ENCODE measurements around the gene PRXL2A.
"Not testable (repeated sequence)": the region's sequence is repeated elsewhere in the genome, so short reads cannot be mapped to it uniquely, and the experiment has no call there.

The PRXL2A gene, protein sequence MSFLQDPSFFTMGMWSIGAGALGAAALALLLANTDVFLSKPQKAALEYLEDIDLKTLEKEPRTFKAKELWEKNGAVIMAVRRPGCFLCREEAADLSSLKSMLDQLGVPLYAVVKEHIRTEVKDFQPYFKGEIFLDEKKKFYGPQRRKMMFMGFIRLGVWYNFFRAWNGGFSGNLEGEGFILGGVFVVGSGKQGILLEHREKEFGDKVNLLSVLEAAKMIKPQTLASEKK

DNA sequence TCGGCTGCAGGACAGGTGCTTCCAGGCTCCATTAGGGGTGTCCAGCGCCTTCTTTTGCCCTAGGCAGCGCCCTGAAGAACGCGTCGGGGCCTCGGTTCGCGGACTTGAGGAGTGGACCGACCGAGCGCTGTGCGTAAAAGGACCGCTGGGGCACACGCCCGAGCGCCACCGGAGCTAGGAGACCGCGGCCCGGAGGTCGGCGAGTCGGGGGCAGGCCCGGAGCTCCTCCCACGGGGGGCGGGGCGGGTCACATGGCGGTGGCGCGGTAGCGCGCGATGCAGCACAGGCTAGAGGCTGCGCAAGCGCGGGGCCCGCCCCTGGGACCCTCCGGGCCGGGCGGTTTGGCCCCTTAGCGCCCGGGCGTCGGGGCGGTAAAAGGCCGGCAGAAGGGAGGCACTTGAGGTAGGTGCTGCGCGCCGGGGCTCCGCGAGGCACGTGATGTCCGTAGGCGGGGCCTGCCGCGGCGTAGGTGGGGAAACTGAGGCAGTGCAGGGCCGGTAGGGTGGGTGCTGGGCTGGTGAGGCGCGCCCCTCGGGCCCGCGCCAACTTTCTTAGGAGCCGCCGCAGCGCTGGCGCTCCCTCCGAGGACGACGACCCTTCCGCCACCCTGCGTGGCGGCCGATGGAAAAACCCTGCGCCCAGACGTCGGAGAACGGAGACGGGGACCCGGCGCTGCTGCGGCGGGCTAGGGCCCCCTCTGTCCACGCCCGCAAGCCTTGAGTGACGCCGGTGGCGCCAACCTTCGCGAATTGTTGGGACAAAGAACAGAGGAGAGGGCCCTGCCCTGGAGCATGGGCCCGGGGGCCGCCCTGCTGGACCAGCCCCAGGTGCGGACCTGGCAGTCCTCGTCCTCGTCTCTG, at the start of gene PRXL2A:
Gene PRXL2A (plus strand): TSS at position 310 of the 860 bp plus-strand sequence. CDS start 11,917 bp downstream, outside the sequence.
- DNase-seq: peak; percentile 80

DNA sequence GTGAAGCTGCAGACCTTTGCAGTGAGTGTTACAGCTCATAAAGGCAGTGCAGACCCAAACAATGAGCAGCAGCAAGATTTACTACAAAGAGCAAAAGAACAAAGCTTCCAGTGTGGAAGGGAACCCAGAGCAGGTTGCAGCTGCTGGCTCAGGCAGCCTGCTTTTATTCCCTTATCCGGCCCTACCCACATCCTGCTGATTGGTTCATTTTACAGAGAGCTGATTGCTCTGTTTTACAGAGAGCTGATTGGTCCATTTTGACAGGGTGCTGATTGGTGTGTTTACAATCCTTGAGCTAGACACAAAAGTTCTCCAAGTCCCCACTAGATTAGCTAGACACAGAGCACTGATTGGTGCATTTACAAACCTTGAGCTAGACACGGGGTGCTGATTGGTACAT, 49.4 kb upstream of the PRXL2A start:
- DNase-seq: not testable (repeated sequence)

DNA sequence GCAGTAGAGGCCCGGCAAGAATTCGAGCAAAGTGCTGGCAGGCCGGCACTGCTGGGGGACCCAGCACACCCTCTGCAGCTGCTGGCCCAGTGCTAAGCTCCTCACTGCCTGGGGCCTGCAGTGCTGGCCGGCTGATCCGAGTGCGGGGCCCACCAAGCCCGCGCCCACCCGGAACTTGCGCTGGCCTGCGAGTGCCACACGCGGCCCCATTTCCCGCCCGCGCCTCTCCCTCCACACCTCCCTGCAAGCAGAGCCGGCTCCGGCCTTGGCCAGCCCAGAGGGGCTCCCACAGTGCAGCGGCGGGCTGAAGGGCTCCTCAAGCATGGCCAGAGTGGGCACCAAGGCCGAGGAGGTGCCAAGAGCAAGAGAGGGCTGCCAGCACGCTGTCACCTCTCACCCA, 48.7 kb upstream of the PRXL2A start:
- no peak for DNase-seq

DNA sequence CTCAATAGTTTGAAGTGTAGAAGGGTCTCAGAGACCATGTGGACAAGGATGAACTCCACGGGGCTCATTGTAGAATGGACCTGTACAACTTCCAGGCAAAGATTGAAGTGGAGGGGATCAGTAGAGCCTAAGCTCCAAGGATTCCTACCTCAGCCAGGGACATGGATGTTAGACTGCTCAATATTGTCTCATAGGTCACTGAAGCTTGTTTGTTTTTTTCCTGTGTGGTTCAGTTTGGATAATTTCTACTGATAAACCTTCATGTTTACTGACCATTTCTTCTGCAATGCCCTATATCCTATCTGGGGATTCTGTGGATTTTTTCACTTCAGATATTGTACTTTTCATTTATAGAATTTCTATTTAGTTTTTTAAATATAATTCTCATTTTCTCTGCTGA, 42.8 kb upstream of the PRXL2A start:
- no peak for DNase-seq

DNA sequence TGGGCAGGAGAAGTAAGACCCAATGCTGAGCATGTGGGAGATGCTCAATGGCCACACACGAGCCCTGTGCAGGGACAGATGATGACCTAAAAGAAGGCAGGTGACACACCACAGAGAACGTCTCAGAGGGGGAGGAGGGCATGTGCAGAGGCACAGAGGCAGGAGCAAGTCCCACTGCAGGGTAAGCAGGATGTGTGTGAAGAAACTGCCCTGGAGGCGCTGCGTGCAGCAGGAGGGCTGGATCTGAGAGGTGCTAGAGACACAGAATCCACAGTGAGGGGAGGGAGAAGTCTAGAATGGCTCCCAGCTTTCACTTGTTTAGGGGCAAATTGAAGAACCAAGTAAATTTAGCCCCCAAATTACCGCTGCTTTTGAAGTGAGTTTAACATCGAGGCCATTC, 36.9 kb upstream of the PRXL2A start:
- DNase-seq: no peak

DNA sequence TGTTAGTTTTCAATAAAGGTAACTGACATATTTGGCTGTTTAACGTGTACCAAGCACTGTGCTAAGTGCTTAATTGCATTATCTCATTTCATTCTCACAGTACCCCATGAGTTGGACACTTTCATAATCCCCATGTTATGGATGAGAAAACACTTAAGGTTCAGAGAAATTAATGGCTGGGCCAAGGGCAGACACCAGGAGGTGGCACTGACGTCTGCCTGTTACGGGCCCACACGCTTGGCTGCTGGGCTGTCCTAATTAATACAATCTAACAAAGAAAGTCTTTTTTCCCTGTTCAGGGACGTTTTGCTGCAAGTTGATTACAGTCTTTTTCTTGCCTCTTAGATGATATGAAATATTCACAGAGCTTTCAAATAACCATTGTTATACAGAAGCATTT, 35.7 kb upstream of the PRXL2A start:
- DNase-seq: no peak

DNA sequence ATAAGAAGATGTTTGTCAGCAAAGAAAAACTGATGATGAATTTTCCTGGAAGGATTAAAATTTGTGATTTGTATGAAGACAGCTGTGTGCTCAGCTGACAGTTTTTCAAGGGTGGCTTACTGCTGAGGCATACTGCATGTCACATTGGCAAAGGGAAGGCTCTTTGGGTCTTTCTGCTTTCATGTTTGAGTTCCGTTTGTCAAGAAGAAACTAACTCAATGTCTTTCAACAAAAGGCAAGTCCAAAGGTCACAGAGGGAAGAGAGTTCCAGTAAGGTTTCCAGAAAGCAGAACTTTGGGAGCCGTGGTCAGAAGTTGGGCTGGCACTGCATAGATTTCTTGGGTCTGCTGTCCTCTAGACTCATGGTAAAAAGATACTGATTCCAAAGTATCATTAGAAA, 34.8 kb upstream of the PRXL2A start:
- DNase-seq: no peak

DNA sequence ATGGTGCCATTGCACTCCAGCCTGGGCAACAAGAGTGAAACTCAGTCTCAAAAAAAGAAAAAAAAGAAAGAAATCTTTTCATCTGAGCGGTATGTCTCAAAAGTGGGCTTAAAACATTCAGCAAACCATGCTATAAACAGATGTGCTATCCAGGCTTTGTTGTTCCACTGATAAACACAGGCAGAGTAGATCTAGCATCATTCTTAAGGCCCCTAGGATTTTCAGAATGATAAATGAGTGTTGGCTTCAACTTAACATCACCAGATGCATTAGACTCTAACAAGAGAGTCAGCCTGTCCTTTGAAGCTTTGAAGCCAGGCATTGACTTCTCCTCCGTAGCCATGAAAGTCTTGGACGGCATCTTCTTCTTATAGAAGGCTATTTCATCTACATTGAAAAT, 28.6 kb upstream of the PRXL2A start:
- DNase-seq: no peak

DNA sequence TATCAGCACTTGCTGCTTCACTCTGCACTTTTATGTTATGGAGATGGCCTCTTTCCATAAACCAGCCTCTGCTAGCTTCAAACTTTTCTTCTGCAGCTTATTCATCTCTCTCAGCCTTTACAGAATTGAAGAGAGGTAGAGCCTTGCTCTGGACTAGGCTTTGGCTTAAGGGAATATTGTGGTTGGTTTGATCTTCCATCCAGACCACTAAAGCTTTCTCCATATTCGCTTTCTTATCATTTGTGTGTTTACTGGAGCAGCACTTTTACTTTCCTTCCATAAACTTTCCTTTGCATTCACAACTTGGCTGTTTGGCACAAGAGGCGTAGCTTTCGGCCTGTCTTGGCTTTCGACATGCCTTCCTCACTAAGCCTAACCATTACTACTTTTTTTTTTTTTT, 28.2 kb upstream of the PRXL2A start:
- DNase-seq: no peak

DNA sequence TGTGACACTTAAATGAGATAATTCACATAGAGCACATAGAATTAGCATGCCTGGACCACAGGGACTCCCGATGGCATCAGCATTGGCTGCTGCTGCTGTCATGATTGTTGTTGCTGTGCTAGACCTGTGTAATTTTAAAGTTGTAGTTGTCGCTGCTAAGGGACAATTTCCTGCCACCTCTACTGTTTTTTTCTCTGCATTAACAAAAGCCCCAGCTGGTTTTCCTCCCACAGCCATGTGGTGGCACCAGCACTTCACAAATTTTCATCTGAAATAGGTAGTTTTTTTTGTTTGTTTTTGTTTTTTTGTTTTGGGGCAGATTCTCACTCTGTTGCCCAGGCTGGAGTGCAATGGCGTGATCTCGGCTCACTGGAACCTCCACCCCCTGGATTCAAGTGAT, 25.4 kb upstream of the PRXL2A start:
- peak; percentile 8 for DNase-seq

DNA sequence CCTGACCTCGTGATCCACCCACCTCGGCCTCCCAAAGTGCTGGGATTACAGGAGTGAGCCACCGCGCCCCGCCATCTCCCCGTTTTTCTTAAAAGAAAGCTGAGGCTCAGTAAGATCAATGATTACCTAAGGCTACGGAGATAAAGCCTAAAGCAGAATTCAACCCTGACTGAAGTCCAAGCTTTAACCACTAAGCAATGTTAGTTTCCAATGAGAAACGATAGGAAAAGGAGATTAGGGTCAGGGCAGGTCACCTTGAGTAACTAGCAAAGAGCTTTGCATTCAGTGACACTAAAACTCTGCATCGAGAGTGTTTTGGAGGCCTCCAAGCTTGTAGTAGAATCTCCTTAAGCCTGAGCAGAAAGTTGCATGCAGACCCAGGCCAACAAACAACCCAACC, 17.6 kb upstream of the PRXL2A start:
- no peak for DNase-seq

DNA sequence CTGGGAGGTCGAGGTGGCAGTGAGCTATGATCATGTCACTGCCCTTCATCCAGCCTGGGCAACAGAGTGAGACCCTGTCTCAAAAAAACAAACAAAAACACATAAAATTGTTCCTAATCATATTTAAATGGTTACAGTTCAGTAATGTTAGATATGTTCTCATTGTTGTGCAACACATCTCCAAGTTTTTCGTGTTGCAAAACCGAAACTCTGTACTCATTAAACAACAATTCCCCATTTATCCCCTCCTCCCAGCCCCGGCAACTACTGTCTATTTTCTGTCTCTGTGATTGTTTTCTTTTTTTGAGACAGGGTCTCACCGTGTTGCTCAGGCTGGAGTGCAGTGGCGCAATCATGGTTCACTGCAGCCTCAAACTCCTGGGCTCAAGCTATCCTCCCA, 16.1 kb upstream of the PRXL2A start:
- DNase-seq: no peak

DNA sequence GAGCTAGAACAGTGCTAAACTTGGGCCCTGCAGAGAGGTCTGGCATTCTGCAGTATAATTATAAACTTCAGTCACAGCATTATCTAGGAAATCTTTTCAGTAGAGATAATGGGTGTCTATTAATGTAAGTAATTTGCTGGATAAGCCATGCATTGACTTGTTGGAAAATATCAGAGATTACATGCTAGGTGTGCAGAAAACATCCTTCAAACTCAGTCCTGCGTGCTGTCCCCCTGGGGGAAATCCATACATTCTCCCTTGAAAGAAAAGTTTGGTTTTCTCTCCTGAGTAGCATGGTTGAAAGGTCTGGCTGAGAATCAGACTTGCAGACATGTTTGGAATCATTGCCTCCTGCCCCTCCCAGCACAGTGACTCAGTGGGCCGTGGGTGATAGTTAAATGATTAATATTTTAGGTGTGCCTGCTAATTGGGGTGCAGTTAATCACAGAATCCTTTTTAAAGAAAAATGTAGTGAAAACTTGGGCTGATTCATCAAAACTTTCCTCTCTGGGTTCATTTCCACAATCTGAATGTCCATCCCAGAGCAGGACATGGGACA, 13.9 kb upstream of the PRXL2A start:
- no peak for DNase-seq

DNA sequence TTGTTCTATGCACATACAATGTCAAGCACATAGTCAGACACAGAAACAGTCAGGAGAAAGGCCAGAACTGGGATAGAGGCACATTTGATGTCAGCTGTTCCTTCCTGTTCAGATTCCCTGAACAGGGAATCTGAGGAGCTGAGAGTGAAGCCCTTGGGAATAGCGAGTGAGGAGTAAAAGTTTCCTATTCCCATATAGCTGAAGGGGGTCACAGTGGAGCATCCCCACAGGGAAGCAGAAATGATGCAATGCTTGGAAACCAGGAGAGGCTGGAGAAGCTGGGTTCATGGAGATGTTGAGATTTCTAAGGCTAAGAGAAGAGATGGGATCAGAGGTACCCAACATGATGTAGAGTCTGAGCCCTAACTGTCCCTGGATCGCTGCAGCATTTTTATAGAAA, 11.3 kb upstream of the PRXL2A start:
- DNase-seq: no peak

DNA sequence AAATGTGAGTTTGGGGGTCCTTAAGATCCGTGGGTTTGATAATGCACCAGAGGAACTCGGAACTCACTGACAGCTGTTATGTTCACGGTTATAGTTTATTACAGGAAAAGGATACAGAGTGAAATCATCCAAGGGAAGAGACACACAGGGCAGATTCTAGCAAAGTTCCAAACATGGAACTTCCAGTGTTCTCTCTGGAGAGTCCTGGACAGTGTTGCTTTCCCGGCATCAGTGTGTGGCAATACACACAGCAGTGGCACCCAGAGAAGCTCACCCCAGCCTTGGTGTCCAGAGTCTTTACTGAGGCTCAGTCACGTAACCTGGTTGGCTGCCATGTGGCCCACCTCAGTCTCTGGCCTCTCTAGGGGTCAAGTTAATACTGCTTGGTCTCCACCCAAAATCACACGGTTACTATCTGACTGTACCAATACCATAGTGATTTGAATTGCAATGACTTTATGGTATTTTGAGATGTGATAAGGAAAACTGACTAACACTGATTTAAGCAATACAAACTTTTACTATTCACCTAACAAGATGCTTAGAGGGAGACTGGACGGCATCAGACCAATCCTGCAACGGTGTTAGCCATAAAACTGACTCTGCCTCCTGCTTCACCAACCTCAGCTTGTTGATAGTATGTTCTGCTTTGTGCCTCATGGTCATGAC, 8.1 kb upstream of the PRXL2A start:
- DNase-seq: no peak

DNA sequence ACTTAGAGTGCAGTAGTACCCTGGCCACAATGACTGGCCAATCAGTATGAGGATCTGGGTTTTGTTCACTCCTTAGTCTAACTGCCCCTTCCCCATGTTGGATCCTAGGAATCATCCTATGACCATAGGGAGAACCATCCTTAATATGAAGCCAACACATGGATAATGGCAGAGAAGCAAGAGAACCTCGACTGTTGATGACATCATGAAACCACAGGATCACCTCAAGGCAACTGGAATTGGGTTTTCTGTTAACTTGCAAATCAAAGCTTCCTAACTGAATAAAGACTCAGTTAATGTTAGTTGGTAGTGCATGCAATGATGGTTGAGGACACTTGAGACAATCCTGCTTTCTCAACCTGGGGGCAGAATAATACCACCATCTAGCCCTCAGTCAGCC, 3.3 kb upstream of the PRXL2A start:
- DNase-seq: no peak

DNA sequence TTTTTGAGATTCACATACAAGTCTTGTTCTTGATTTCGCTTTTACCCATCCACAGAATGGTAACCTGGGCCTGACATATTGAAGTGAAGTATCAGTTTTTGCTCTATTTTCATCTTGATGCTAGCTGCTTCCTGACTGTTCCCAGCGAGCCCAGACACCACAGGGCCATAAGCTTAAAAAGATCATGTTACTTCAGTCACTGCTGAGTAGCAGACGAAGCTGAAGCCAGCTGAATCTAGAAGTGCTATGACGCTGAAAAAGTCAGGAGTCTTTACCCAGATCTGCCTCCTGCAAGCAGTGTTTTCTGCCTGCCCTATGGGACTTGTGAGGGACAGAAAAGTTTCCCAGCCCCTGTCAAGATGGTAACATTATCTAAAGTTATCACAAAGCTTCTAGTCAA, 2.7 kb upstream of the PRXL2A start:
- DNase-seq: no peak

DNA sequence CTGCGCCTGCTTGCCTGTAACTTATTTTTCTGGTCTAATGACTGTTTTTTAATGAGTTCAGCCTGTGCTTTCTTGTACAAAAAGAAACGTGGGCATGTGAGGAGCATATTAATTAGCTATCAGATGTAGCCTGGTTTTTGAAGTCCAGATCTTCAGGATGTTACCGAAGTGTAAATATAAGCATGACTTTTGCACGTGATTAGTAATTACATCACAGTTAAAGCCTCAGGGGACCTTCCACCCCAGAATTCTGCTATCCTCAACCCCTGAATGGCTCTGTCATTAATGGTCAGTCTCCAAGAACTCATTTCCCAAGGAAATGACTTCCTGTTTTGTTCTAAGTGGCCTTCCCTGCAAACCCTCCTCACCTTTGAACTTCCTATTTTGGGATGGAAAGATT, 2.1 kb upstream of the PRXL2A start:
- DNase-seq: no peak

DNA sequence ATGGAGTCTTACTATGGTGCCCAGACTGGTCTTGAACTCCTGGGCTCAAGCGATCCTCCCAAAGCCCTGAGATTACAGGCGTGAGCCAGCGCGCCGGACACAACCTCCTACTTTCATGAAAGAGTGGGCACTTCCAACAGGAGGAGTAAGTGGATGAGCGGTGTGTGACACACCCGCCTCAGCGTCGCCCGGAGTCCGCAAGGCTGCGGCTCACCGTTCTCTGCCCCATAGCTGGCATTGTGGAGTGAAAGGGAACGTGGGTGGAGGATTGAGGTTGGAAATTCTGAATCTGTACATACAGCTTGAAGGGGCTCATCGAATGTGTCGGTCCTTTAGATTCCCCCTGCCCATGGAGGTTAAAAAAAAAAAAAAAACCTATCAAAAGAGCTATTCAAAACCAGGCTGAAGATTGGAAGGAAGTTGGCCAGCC, 524 bp upstream of the PRXL2A start:
- peak; percentile 64 for DNase-seq

DNA sequence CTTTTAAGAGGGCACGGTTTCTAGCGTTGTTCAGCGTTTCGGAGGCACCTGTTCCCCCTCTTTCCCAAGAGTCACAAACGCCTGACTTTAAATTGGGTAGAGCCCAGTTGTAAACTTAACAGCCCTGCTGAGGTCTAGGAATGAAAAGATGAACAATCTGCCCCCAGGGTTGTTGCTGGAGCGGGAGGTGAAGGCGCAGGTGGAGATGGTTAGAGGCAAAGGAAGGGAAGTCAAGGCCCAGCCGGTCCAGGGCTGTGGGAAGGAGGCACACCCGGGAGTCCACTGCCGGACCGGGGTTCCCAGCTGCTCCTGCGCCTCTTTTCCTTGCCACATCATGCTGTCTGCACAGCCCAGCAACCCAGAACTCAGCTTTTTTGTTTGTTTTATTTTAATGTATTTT, 770 bp downstream of the PRXL2A start:
- no peak for DNase-seq

DNA sequence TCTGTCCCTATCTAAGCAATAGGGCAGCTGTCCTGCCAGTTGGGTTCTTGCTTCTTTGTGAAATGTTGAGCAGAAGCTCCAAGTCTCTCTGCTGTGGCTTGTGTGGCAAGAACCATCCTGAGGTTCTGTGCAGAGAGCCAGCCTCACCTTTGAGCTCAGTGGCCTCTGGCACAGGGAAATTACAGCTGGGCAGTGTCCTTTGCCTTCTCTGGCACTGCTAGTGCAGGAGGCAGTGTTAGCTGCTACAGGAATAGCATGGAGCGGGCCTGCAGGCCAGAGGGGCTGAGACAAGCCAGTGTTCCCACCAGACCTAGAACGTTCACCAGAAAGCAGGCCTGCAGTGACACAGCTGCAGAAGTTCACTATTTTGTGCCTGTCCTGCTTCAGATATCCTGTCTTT, 1.8 kb downstream of the PRXL2A start:
- DNase-seq: no peak

DNA sequence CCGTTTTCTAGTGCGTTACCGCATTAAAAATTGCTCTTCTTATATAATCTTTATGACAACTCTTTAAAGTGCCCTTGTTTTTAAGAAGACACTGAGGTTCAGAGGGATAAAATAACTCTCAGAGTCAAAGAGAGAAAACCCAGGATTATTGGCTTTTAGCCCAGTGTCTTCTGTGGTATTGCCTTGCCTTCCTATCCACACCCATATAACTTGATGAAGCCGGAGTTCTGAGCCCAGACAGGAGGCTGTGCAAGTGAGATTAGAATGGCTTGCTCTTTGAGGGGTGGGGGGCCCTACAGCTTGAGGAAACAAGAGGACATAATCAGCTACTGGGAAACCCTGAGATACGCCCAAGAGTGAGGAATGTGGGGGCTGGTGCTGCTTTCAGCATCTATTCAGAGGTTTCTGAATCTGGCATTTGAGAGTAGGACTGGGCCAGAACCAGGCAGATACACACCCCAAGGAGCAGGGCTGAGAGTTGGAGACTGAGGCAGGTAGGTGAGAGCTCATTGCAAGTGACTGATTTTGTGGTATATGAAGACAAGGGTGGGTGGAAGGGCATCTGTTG, 2.3 kb downstream of the PRXL2A start:
- no peak for DNase-seq

DNA sequence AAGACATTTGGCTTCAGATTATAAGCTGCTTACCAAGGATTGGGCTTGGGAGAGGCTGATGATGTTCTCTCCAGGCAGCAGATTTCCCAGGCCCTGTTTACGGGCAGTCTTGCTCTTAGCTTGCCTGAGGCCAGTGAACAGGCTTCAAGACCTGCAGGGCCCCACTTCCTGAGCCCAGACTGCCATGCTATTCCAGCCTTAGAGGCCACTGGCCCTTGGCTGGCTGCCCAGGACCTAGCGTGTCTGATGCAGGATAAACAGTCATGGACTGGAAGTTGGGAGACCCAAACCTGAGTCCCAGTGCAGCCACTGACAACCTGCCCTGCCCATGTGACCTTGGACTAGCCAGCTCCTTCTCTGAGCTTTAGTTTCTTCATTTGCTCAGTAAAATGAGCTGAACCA, 2.9 kb downstream of the PRXL2A start:
- no peak for DNase-seq
